Measurements from ENCODE around the gene PNPLA7. TPM values are rescaled to one million over a fixed set of nuclear protein-coding genes. Genes with fewer than 3 reads are reported as not detected.
"Not testable (repeated sequence)": the region's sequence is repeated elsewhere in the genome, so short reads cannot be mapped to it uniquely, and the experiment has no call there.

PNPLA7 gene
- total and polyA plus RNA-seq, 2 of the 4 experiments (the other 2 are of a cell fraction), result under 0.01 to 0.89 TPM

DNA sequence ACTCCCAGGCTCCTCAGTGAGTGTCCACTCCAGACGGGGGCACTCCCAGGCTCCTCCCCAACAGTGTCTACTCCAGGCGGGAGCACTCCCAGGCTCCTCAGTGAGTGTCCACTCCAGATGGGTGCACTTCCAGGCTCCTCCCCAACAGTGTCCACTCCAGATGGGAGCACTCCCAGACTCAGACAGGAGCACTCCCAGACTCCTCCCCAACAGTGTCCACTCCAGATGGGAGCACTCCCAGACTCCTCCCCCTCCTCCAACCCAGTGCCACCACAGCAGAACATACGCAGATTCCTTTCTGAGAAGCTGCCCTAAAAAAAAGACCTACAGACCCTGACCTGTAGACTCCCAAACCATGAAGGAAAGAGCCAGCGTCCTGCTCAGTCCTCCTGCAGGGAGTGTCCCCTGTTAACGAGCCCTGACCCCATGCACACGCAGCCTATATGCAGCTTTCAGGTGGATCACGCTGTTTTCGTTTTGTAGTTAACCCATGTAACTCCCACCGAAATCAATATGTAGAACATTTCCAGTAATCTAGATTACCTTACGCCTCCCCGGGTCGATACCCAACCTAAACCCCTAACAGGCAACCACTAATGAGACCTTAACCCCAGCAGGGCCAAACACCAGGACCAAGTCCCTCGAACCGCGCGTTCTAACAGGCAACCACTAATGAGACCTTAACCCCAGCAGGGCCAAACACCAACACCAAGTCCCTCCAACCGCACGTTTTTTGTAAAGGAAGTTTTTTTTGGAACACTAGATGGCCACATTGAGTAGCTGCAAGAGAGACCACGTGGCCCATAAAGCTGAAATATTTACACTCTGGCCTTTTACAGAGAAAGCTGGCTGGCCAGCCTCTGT, 15.7 kb downstream of the PNPLA7 start (continued):
- TF ChIP-seq, protein P1, sequence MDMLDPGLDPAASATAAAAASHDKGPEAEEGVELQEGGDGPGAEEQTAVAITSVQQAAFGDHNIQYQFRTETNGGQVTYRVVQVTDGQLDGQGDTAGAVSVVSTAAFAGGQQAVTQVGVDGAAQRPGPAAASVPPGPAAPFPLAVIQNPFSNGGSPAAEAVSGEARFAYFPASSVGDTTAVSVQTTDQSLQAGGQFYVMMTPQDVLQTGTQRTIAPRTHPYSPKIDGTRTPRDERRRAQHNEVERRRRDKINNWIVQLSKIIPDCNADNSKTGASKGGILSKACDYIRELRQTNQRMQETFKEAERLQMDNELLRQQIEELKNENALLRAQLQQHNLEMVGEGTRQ (IDR thresholded peaks at IDR 0.05; ENCODE audit: low read depth, low read length), result peak; percentile 94
- TF ChIP-seq RCOR1 (IDR thresholded peaks at IDR 0.05; ENCODE audit: insufficient replicate concordance, low read length), result no peak

DNA sequence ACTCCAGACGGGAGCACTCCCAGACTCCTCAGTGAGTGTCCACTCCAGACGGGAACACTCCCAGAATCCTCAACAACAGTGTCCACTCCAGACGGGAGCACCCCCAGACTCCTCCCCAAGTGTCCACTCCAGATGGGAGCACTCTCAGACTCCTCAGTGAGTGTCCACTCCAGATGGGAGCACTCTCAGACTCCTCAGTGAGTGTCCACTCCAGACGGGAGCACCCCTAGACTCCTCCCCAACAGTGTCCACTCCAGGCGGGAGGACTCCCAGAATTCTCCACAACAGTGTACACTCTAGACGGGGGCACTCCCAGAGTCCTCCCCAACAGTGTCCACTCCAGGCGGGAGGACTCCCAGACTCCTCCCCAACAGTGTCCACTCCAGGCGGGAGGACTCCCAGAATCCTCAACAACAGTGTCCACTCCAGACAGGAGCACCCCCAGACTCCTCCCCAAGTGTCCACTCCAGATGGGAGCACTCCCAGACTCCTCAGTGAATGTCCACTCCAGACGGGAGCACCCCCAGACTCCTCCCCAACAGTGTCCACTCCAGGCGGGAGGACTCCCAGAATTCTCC, 17.2 kb downstream of the PNPLA7 start:
- H3K4me3 ChIP-seq (ENCODE audit: insufficient read depth, low read depth, low read length); H3K4ac ChIP-seq (ENCODE audit: low read depth, low read length); H4K8ac ChIP-seq (ENCODE audit: low read depth in 2 of 2, low read length in 2 of 2); H3K4me2 ChIP-seq (ENCODE audit: low read depth, low read length); H2AFZ ChIP-seq (replicated peaks; ENCODE audit: low read length, poor library complexity); H3K9me1 ChIP-seq (ENCODE audit: insufficient read depth, low read length); H4K91ac ChIP-seq (ENCODE audit: insufficient read depth, low read depth, low read length); H2BK20ac ChIP-seq (ENCODE audit: low read depth, low read length); BruUV-seq (replicated peaks); H3K23ac ChIP-seq (ENCODE audit: low read depth, low read length); in situ Hi-C loops (cut with MboI; ENCODE audit: low sequenced_read_pairs); H3K56ac ChIP-seq (ENCODE audit: extremely low read depth, insufficient read depth, low read length); H3K36me3 ChIP-seq (ENCODE audit: control insufficient read depth, insufficient read depth, low read length); H4K5ac ChIP-seq (ENCODE audit: low read depth, low read length); H2BK120ac ChIP-seq (ENCODE audit: low read depth, low read length); H3K18ac ChIP-seq (ENCODE audit: low read depth, low read length); H4K20me1 ChIP-seq (ENCODE audit: insufficient read depth, low read length); POLR2A ChIA-PET (ENCODE audit: unreplicated experiment); DNase-seq; H3K9ac ChIP-seq (ENCODE audit: low read depth, low read length); CTCF ChIA-PET; H3K14ac ChIP-seq (replicated peaks; ENCODE audit: low read depth, low read length); H2BK15ac ChIP-seq (ENCODE audit: low read depth, low read length); ATAC-seq (ENCODE audit: low read depth); H3K4me1 ChIP-seq (ENCODE audit: control insufficient read depth, insufficient read depth, low read length); dilution Hi-C loops (cut with HindIII; ENCODE audit: low sequenced_read_pairs, unreplicated experiment); H2AK9ac ChIP-seq (replicated peaks; ENCODE audit: low read depth, low read length, poor library complexity); H3K79me1 ChIP-seq (ENCODE audit: low read depth in 1 of 2, low read length in 2 of 2); H2AK5ac ChIP-seq (ENCODE audit: low read depth, low read length); intact Hi-C loops (cut with micrococcal nuclease); H3K9me3 ChIP-seq (ENCODE audit: control insufficient read depth, insufficient read depth, low read length); H2BK5ac ChIP-seq (ENCODE audit: low read depth, low read length, poor library complexity, severe bottlenecking); H3K27me3 ChIP-seq (ENCODE audit: control insufficient read depth, insufficient read depth, low read length); H3K27ac ChIP-seq (ENCODE audit: insufficient read depth, low read length): not testable (repeated sequence)
- 82% methylated on average over 3 of the region's 10 CpGs; no CpG with 5 or more reads in 1 of the 2 experiments for WGBS, 2 experiments (ENCODE audit: extremely low coverage in 2 of 2, insufficient read length in 1 of 2)

Data from IMR-90 (cell line).